Mononuclear cell (primary cell): ENCODE data around the gene ALOX5AP. TPM values are rescaled to one million over a fixed set of nuclear protein-coding genes. Genes with fewer than 3 reads are reported as not detected.
"Not testable (repeated sequence)": the region's sequence is repeated elsewhere in the genome, so short reads cannot be mapped to it uniquely, and the experiment has no call there.

Experiments
- H3K27me3 ChIP-seq: 2 replicates; pipeline ENCODE4 v1.6.0; 2011; ENCODE audit warnings: low read length, control low read depth; ENCODE audit not compliant: insufficient read depth
- H3K4me1 ChIP-seq: 2 replicates; pipeline ENCODE4 v1.5.1; 2011; ENCODE audit warnings: mild to moderate bottlenecking, low read length, control low read depth; ENCODE audit not compliant: insufficient read depth
- H3K4me3 ChIP-seq: 2 replicates; pipeline ENCODE4 v1.5.1; 2011; ENCODE audit warnings: mild to moderate bottlenecking, low read length, moderate library complexity
- H3K9me3 ChIP-seq: 2 replicates; pipeline ENCODE4 v1.5.1; 2011; ENCODE audit warnings: low read depth, mild to moderate bottlenecking, control low read depth, low read length
- total RNA-seq: library from RNA; depleted of rRNA; stranded (reverse); fragments of >200 nt; gene quantifications from one replicate; pipeline ENCODE4 v1.2.3, GENCODE V29; 2012

ALOX5AP gene
- total RNA-seq, 1 donor = 48.2 TPM

GRCh38 chr13:30739761-30740642 lies 4.7 kb downstream of the ALOX5AP start:
- H3K9me3 ChIP-seq = no peaks in the 10 kb centered on the region
- H3K4me1 ChIP-seq = peaks cover 99% of the 10 kb centered on the region
- H3K4me3 ChIP-seq = peak overlapping the region; percentile 26
- H3K27me3 ChIP-seq = no peaks in the 10 kb centered on the region

DNA sequence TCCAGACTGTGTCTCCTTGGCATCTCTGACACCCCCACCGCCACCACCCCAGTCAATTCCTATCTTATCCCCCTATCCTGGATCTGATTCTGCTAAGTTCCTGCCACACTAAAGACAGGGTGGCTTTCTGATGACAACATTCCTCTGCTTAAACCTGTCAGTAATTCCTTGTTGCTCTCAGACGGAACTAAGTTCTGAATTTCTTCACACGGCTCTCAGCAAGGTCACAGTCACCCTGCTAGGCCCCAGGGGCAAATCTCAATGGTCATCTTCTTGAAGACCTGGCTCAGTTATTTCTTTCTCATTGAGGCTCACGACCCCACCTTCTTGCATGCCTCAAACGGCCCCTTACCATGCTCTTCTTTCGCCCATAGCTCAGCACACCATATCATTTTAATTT lies 7.6 kb downstream of the ALOX5AP start:
- Histone ChIP-seq H3K4me3 (no peak overlapping the region), H3K4me1 (peaks cover 99% of the 10 kb centered on the region), H3K27me3 (no peaks in the 10 kb centered on the region), H3K9me3 (no peaks in the 10 kb centered on the region)

GRCh38 chr13:30743319-30744055 lies 8.1 kb downstream of the ALOX5AP start:
- H3K4me3 ChIP-seq = no peak overlapping the region
- peaks cover 99% of the 10 kb centered on the region for H3K4me1 ChIP-seq
- no peaks in the 10 kb centered on the region for H3K27me3 ChIP-seq
- H3K9me3 ChIP-seq = no peaks in the 10 kb centered on the region

DNA sequence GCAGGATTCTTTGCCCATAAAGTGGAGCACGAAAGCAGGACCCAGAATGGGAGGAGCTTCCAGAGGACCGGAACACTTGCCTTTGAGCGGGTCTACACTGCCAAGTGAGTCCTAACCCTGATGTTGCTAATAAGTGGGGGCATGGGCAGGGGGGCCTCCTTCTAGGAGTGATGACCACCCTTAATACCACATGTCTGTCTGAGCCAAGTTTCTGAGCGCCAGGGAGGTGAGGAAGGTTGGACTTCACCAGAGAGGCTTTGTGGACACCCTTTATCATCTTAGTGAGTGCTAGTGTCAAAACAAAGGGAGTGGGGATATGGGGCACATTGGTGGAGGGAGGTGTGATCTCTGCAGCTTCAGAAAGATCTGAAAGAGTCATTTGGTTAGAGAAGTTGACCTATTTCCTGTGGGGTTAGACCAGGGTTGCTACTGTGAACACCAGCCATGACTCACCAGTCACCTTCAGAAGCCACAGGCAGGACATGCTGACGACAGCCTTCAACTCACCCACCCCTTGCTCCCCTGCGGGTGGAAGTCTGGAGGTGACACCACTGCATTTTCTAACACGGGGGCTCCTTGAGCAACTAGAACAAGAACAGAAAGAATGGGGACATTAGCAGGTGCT lies 8.8 kb downstream of the ALOX5AP start:
- H3K27me3 ChIP-seq = no peaks in the 10 kb centered on the region

DNA sequence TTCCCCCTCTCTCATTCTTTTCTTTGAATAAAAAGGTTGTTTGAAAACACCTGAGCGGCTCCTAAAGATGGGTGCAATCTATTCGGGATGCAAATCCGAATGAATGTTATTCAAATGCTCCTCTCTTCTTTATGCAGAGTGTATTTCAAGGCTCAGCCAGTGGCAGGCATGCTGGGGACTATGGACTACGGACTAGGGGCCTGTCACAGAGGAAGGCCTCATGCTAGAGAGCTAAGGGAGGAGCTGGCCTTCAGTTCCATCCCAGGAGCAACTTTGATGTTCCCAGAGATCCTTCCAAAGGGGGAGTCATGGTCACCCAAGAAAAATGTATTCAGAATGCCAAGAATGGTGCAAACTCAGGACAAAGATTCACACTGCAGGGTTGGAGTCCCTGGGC lies 9.3 kb downstream of the ALOX5AP start:
- H3K27me3 ChIP-seq = no peaks in the 10 kb centered on the region
- peaks cover 92% of the 10 kb centered on the region for H3K4me1 ChIP-seq
- H3K9me3 ChIP-seq = no peaks in the 10 kb centered on the region
- H3K4me3 ChIP-seq = no peak overlapping the region

More for the DNA sequence above, 8.8 kb downstream of the ALOX5AP start:
- no peak overlapping the region for H3K4me3 ChIP-seq
- peaks cover 97% of the 10 kb centered on the region for H3K4me1 ChIP-seq
- H3K9me3 ChIP-seq = no peaks in the 10 kb centered on the region

GRCh38 chr13:30745906-30746686 lies 10.8 kb downstream of the ALOX5AP start:
- H3K4me1 ChIP-seq = peaks cover 77% of the 10 kb centered on the region
- H3K9me3 ChIP-seq = no peaks in the 10 kb centered on the region
- no peak overlapping the region for H3K4me3 ChIP-seq
- no peaks in the 10 kb centered on the region for H3K27me3 ChIP-seq

DNA sequence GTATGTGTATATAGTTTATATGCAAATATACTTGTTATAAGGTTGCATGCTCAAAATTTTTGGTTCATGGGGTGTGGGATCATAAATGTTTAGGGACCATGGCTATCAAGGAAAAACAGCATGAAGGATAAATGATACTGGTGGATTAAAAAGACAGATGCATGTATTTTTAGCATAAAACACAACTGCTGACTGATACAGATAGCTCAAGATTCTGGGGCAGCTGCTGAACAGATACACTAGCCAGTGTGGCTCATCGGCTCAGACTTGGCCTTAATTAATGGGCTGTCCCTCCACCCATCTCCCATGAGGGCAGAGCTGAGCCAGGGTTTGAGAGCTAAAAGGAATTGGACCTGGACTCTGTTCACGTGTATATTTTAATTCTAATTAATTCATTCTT lies 11.4 kb downstream of the ALOX5AP start:
- Histone ChIP-seq H3K4me3 (no peak overlapping the region), H3K4me1 (peaks cover 71% of the 10 kb centered on the region), H3K9me3 (no peaks in the 10 kb centered on the region), H3K27me3 (no peaks in the 10 kb centered on the region)

- not testable (repeated sequence) for H3K9me3 ChIP-seq, H3K4me3 ChIP-seq, H3K27me3 ChIP-seq
- H3K4me1 ChIP-seq = peaks cover 61% of the 10 kb centered on the region
Measured at GRCh38 chr13:30747845-30748244, 12.5 kb downstream of the ALOX5AP start.

- H3K9me3 ChIP-seq = no peaks in the 10 kb centered on the region
- no peaks in the 10 kb centered on the region for H3K27me3 ChIP-seq
- no peak overlapping the region for H3K4me3 ChIP-seq
- peaks cover 52% of the 10 kb centered on the region for H3K4me1 ChIP-seq
Measured at GRCh38 chr13:30748717-30749116, 13.4 kb downstream of the ALOX5AP start.

GRCh38 chr13:30750036-30750435 lies 14.7 kb downstream of the ALOX5AP start:
- H3K4me1 ChIP-seq = peaks cover 39% of the 10 kb centered on the region
- H3K27me3 ChIP-seq = no peaks in the 10 kb centered on the region
- H3K4me3 ChIP-seq = no peak overlapping the region
- H3K9me3 ChIP-seq = no peaks in the 10 kb centered on the region

DNA sequence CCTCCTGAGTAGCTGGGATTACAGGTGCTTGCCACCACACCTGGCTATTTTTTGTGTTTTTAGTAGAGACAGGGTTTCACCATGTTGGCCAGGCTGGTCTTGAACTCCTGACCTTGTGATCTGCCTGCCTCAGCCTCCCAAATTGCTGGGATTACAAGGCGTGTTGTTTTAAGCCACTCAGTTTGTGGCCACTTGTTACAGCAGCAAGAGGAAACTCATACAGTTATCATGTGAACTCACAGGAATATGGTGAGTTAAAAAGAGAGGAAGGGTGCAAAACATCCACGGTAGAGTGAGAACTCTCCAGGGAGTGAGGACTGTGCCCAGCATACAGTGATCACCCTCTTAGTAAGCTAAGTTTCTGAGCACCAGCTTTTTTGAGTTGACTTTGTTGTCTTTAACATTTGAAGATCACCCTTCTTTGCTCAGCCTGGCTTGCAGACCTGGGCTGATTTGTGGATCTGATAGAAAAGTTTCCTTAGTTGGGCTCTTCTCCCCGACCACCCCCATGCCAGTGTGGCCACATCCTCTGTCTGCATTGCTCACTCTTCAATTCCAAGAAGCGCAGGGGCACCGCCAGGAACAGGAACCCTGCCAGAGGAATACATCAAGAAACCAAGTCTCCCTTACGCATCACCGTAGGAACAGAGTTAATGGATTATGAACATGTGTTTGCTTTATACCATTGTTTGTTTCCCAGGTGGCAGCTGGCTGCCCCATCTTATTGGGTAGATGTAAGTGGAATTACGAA lies 16.0 kb downstream of the ALOX5AP start:
- no peaks in the 10 kb centered on the region for H3K27me3 ChIP-seq
- no peaks in the 10 kb centered on the region for H3K9me3 ChIP-seq
- H3K4me3 ChIP-seq = no peak overlapping the region
- H3K4me1 ChIP-seq = peaks cover 26% of the 10 kb centered on the region

DNA sequence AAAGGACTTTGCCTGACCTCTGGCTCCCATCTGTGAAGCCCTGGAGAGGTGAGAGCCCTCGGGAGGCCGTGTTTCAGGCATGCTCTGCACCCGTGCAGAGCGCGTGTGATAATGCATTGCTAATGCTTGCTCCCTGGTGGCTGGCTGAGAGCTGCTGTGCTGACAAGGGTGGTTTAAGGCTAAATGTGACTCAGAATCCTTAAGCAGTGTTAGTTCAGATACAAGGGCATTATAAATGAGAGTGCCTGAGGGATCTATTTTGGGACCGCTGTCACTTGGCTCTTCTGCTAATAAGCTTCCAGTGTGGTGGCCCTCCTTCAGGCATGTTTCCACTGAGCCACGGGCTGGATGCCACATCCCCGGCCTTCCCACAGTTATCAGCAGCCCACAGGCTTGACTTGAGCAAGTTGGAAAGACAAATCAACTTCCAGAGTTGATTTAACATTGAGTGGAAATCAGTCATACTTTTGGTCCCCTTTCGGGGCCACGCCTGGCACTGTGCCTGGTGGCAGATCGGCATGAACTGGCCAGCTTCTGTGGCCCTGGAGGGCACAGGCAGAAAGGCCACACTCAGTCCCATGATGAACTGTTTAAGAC lies 17.0 kb downstream of the ALOX5AP start:
- no peaks in the 10 kb centered on the region for H3K9me3 ChIP-seq
- peaks cover 16% of the 10 kb centered on the region for H3K4me1 ChIP-seq

DNA sequence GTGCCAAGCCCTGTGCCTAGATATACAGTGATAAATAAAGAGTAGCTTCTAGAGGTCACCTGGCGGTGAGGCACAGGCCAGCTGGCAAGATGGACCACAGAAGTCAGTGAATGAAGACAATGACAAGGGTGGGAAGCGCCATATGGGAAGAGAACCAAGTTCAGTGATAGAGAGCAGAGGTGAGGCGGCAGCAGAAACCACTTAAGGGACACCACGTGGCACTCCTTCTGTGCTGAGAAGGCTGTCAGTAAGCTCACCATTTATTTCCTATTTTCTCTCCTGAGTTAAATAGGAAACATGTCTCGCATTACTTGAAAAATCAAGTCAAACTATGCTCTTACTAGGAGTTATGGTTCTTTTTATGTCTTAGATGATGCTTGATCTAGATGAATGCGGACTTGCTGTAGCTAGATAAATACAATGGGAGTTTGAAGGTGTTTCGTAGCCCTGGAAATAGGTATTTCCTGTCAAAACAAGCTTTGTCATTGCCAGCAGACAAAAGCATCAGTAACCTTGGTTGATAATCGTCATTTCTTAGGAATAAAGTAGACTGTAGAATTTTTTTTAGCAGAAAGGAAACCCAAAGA lies 17.8 kb downstream of the ALOX5AP start:
- no peaks in the 10 kb centered on the region for H3K27me3 ChIP-seq
- H3K9me3 ChIP-seq = no peaks in the 10 kb centered on the region
- H3K4me3 ChIP-seq = no peak overlapping the region
- peaks cover 8% of the 10 kb centered on the region for H3K4me1 ChIP-seq

More for the DNA sequence above, 17.0 kb downstream of the ALOX5AP start:
- no peaks in the 10 kb centered on the region for H3K27me3 ChIP-seq
- H3K4me3 ChIP-seq = no peak overlapping the region
